ENCODE results near the gene TMEM178B. TPM values are rescaled to one million over a fixed set of nuclear protein-coding genes. Genes with fewer than 3 reads are reported as not detected.

The TMEM178B gene
- total and polyA plus RNA-seq, 2 of the 13 experiments (the other 11 are each of a cell fraction or from before 2014, with no cell fraction given) = 0.01 to 0.02 TPM

- Histone ChIP-seq H2AFZ (ENCODE audit: low read length) (no peak overlapping the region), H3K27me3 (ENCODE audit: control insufficient read depth in 1 of 2, insufficient read depth in 2 of 2, low read length in 2 of 2) (peaks cover 0 to 4% of the 10 kb centered on the region in 2 experiments; a peak in 1 of 5 replicates), H3K36me3 (replicated peaks in 1 of 2; ENCODE audit: control insufficient read depth in 1 of 2, insufficient read depth in 2 of 2, low read length in 2 of 2) (no peaks in the 10 kb centered on the region), H3K4me2 (ENCODE audit: low read depth, low read length) (no peak overlapping the region), H3K9ac (ENCODE audit: insufficient read depth, low read depth, low read length) (no peak overlapping the region), H3K4me1 (ENCODE audit: insufficient read depth, low read length) (peaks cover 11% of the 10 kb centered on the region; the same call in 1 of the 2 replicates), H3K4me3 (replicated peaks in 1 of 3; ENCODE audit: insufficient read depth in 1 of 3, low read depth in 2 of 3, low read length in 3 of 3) (no peak overlapping the region), H3K79me2 (ENCODE audit: insufficient read depth, low read length) (no peaks in the 10 kb centered on the region), H4K20me1 (ENCODE audit: insufficient read depth, low read length) (no peaks in the 10 kb centered on the region; the same call in 1 of the 2 replicates), H3K27ac (ENCODE audit: extremely low read length, insufficient read depth, low read length) (no peak overlapping the region), H3K9me3 (ENCODE audit: low read length) (no peaks in the 10 kb centered on the region)
- DNase-seq (ENCODE audit: low spot score) = no peak
- TF ChIP-seq, protein P1, sequence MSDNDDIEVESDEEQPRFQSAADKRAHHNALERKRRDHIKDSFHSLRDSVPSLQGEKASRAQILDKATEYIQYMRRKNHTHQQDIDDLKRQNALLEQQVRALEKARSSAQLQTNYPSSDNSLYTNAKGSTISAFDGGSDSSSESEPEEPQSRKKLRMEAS (IDR thresholded peaks at IDR 0.05) = no peak
- TF ChIP-seq GTF3A (CRISPR knock-in tag; conservative IDR thresholded peaks at IDR 0.05) = no peak
- intact Hi-C loops (cut with micrococcal nuclease; ENCODE audit: unreplicated experiment) (no loop called here), in situ Hi-C loops (cut with HindIII; ENCODE audit: extremely low pct_ligation_motif_present, low pct_unique_long_range_greater_than_20kb) (no loop called here)
- BruUV-seq (replicated peaks) = no TSS peak
- POLR2A ChIA-PET = no interaction called here
- FAIRE-seq = no peak
- ATAC-seq = no peak
- WGBS (ENCODE audit: low lambda C conversion rate) = 17% methylated on average over 3 of the region's 5 CpGs
- CTCF ChIA-PET (ENCODE audit: low intra/inter-chr PET ratio, low total read pairs) = no interaction called here
These were observed 408.1 kb downstream of the TMEM178B start for GRCh38 chr7:141481971-141482370.

DNA sequence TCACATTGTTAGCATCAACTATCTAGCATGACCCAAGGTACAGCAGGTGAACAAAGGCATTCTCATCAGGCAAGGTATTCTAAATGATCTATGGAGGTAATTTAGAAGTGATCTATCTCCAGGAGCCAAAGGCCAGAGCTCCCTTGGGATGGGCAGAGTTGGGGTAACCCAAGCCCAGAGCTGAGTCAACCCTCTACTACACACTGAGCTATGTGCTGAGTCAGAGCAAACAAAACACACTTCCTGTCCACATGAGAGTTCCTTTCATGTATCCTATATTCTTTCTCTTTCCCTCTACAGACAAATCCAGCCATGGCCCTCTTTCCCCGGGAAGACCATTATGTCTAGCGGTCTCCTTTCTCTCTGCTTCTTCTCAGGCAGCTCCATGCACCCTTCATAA lies 409.2 kb downstream of the TMEM178B start:
- no TSS peak for BruUV-seq (replicated peaks)
- ATAC-seq (peak; percentile 55; the same call in 2 of the 3 replicates), DNase-seq (ENCODE audit: low spot score) (peak; percentile 12), FAIRE-seq (no peak)
- Histone ChIP-seq H4K20me1 (ENCODE audit: insufficient read depth, low read length) (no peaks in the 10 kb centered on the region; the same call in 1 of the 2 replicates), H3K9ac (ENCODE audit: insufficient read depth, low read depth, low read length) (no peak overlapping the region), H3K79me2 (ENCODE audit: insufficient read depth, low read length) (no peaks in the 10 kb centered on the region), H3K4me2 (ENCODE audit: low read depth, low read length) (no peak overlapping the region), H2AFZ (ENCODE audit: low read length) (no peak overlapping the region), H3K9me3 (ENCODE audit: low read length) (no peaks in the 10 kb centered on the region), H3K4me1 (ENCODE audit: insufficient read depth, low read length) (peaks cover under 1% of the 10 kb centered on the region; the same call in 1 of the 2 replicates), H3K4me3 (replicated peaks in 1 of 3; ENCODE audit: insufficient read depth in 1 of 3, low read depth in 2 of 3, low read length in 3 of 3) (no peak overlapping the region), H3K36me3 (replicated peaks in 1 of 2; ENCODE audit: control insufficient read depth in 1 of 2, insufficient read depth in 2 of 2, low read length in 2 of 2) (no peaks in the 10 kb centered on the region), H3K27ac (ENCODE audit: extremely low read length, insufficient read depth, low read length) (no peak overlapping the region), H3K27me3 (ENCODE audit: control insufficient read depth in 1 of 2, insufficient read depth in 2 of 2, low read length in 2 of 2) (peaks cover 0 to 4% of the 10 kb centered on the region in 2 experiments; a peak in 1 of 5 replicates)
- no peak for TF ChIP-seq ZNF646 (CRISPR knock-in tag; IDR thresholded peaks at IDR 0.05)
- peak; percentile 59 for TF ChIP-seq MAFF (IDR thresholded peaks at IDR 0.05; ENCODE audit: low read depth, low read length)
- 0 out of 2 replicates have a peak, but pooled peaks have one; percentile 7 for TF ChIP-seq NFE2L2 (IDR thresholded peaks at IDR 0.05; ENCODE audit: low read length)
- TF ChIP-seq MAFK (conservative IDR thresholded peaks at IDR 0.05 in 1 of 2, IDR thresholded peaks at IDR 0.05 in 1 of 2; ENCODE audit: low read length in 2 of 2) = peak; percentile 47 to 68; a peak in 3 of 4 replicates
- TF ChIP-seq FOSL2 (CRISPR knock-in tag; IDR thresholded peaks at IDR 0.05) = peak; percentile 74
- no peak for TF ChIP-seq SP4 (CRISPR knock-in tag; IDR thresholded peaks at IDR 0.05)
- no peak for TF ChIP-seq TRIM24 (CRISPR knock-in tag; IDR thresholded peaks at IDR 0.05)
- ChIA-PET POLR2A (no interaction called here), CTCF (ENCODE audit: low intra/inter-chr PET ratio, low total read pairs) (no interaction called here)
- in situ Hi-C loops (cut with HindIII; ENCODE audit: extremely low pct_ligation_motif_present, low pct_unique_long_range_greater_than_20kb) (no loop called here), intact Hi-C loops (cut with micrococcal nuclease; ENCODE audit: unreplicated experiment) (no loop called here)
- 4% methylated on average over 2 of the region's 2 CpGs for WGBS (ENCODE audit: low lambda C conversion rate)

All from HepG2 (cell line).